ENCODE results near the gene ZC3HAV1. TPM values are rescaled to one million over a fixed set of nuclear protein-coding genes. Genes with fewer than 3 reads are reported as not detected.

ZC3HAV1 gene
- total and polyA plus RNA-seq, 2 of the 13 experiments (the other 11 are each of a cell fraction or from before 2014, with no cell fraction given), result 12.7 to 23.7 TPM

GRCh38 chr7:139075871-139076686 lies 33.4 kb downstream of the ZC3HAV1 start (continued):
- TF ChIP-seq, protein P1, sequence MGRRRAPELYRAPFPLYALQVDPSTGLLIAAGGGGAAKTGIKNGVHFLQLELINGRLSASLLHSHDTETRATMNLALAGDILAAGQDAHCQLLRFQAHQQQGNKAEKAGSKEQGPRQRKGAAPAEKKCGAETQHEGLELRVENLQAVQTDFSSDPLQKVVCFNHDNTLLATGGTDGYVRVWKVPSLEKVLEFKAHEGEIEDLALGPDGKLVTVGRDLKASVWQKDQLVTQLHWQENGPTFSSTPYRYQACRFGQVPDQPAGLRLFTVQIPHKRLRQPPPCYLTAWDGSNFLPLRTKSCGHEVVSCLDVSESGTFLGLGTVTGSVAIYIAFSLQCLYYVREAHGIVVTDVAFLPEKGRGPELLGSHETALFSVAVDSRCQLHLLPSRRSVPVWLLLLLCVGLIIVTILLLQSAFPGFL (CRISPR knock-in tag; IDR thresholded peaks at IDR 0.05), result no peak
- TF ChIP-seq ZNF3 (CRISPR knock-in tag; IDR thresholded peaks at IDR 0.05), result no peak
- TF ChIP-seq, protein P2, sequence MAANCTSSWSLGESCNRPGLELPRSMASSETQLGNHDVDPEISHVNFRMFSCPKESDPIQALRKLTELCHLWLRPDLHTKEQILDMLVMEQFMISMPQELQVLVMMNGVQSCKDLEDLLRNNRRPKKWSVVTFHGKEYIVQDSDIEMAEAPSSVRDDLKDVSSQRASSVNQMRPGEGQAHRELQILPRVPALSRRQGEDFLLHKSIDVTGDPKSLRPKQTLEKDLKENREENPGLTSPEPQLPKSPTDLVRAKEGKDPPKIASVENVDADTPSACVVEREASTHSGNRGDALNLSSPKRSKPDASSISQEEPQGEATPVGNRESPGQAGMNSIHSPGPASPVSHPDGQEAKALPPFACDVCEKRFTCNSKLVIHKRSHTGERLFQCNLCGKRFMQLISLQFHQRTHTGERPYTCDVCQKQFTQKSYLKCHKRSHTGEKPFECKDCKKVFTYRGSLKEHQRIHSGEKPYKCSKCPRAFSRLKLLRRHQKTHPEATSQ (CRISPR knock-in tag; IDR thresholded peaks at IDR 0.05; ENCODE audit: borderline replicate concordance), result no peak
- no peak for TF ChIP-seq SOX6 (IDR thresholded peaks at IDR 0.05)
- TF ChIP-seq SOX6 (CRISPR knock-in tag; IDR thresholded peaks at IDR 0.05), result peak; percentile 50
- no peak for TF ChIP-seq LBX2 (CRISPR knock-in tag; IDR thresholded peaks at IDR 0.05; ENCODE audit: borderline replicate concordance)
- peak; percentile 89 for TF ChIP-seq ASH2L (IDR thresholded peaks at IDR 0.05; ENCODE audit: insufficient read length, low read depth, low read length)
- TF ChIP-seq HNF4G (IDR thresholded peaks at IDR 0.05; ENCODE audit: borderline replicate concordance, low read depth, low read length), result peak; percentile 50; the same call in 1 of the 2 replicates
- no peak for TF ChIP-seq HNF4G (CRISPR knock-in tag; IDR thresholded peaks at IDR 0.05; ENCODE audit: borderline replicate concordance, low read depth)
- no peak for TF ChIP-seq CREM (IDR thresholded peaks at IDR 0.05)
- TF ChIP-seq CREM (CRISPR knock-in tag; IDR thresholded peaks at IDR 0.05), result no peak
- TF ChIP-seq, protein P3, sequence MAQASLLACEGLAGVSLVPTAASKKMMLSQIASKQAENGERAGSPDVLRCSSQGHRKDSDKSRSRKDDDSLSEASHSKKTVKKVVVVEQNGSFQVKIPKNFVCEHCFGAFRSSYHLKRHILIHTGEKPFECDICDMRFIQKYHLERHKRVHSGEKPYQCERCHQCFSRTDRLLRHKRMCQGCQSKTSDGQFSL (CRISPR knock-in tag; IDR thresholded peaks at IDR 0.05), result no peak
- TF ChIP-seq TBX3 (IDR thresholded peaks at IDR 0.05; ENCODE audit: borderline replicate concordance), result no peak
- no peak for TF ChIP-seq PHF8 (CRISPR knock-in tag; IDR thresholded peaks at IDR 0.05)
- TF ChIP-seq RXRB (CRISPR knock-in tag; IDR thresholded peaks at IDR 0.05; ENCODE audit: borderline replicate concordance), result 0 out of 2 replicates have a peak, but pooled peaks have one; percentile 13
- TF ChIP-seq ZNF570 (CRISPR knock-in tag; IDR thresholded peaks at IDR 0.05; ENCODE audit: borderline replicate concordance), result no peak
- TF ChIP-seq, protein P4, sequence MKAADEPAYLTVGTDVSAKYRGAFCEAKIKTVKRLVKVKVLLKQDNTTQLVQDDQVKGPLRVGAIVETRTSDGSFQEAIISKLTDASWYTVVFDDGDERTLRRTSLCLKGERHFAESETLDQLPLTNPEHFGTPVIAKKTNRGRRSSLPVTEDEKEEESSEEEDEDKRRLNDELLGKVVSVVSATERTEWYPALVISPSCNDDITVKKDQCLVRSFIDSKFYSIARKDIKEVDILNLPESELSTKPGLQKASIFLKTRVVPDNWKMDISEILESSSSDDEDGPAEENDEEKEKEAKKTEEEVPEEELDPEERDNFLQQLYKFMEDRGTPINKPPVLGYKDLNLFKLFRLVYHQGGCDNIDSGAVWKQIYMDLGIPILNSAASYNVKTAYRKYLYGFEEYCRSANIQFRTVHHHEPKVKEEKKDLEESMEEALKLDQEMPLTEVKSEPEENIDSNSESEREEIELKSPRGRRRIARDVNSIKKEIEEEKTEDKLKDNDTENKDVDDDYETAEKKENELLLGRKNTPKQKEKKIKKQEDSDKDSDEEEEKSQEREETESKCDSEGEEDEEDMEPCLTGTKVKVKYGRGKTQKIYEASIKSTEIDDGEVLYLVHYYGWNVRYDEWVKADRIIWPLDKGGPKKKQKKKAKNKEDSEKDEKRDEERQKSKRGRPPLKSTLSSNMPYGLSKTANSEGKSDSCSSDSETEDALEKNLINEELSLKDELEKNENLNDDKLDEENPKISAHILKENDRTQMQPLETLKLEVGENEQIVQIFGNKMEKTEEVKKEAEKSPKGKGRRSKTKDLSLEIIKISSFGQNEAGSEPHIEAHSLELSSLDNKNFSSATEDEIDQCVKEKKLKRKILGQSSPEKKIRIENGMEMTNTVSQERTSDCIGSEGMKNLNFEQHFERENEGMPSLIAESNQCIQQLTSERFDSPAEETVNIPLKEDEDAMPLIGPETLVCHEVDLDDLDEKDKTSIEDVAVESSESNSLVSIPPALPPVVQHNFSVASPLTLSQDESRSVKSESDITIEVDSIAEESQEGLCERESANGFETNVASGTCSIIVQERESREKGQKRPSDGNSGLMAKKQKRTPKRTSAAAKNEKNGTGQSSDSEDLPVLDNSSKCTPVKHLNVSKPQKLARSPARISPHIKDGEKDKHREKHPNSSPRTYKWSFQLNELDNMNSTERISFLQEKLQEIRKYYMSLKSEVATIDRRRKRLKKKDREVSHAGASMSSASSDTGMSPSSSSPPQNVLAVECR (CRISPR knock-in tag; IDR thresholded peaks at IDR 0.05; ENCODE audit: borderline replicate concordance), result peak; percentile 36; the same call in 1 of the 2 replicates
- no peak for TF ChIP-seq HNRNPK (IDR thresholded peaks at IDR 0.05; ENCODE audit: low read depth, low read length, poor library complexity, severe bottlenecking)
- no peak for TF ChIP-seq ZKSCAN8 (CRISPR knock-in tag; IDR thresholded peaks at IDR 0.05; ENCODE audit: borderline replicate concordance)
- TF ChIP-seq ZNF672 (CRISPR knock-in tag; IDR thresholded peaks at IDR 0.05), result no peak
- peak; percentile 49; the same call in 1 of the 2 replicates for TF ChIP-seq NFIC (IDR thresholded peaks at IDR 0.05; ENCODE audit: low read length)
- TF ChIP-seq YEATS4 (CRISPR knock-in tag; IDR thresholded peaks at IDR 0.05; ENCODE audit: borderline replicate concordance), result no peak
- TF ChIP-seq ZNF772 (CRISPR knock-in tag; IDR thresholded peaks at IDR 0.05), result no peak
